Measurements from ENCODE around the gene C2orf72.

DNA sequence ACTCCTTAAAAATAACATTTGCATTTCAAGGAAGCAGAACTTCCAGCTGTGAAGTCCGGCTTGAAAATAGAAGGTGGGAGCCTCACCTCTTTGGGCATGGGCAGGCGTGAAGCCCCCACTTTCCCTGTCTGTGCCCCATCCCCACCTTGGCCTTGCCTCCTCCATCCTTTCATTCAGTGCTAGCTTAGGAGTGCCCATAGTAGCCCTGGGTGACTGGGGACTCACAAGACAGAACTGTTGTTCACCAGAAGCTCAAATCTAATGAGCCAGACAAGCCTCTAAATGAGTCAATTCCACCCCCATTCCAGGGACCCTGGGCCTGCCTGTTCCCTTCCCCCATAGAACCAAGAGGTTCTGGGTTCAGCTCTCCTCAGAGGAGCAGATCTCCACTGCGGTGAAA, 21.4 kb upstream of the C2orf72 start:
- TF ChIP-seq, protein P1, sequence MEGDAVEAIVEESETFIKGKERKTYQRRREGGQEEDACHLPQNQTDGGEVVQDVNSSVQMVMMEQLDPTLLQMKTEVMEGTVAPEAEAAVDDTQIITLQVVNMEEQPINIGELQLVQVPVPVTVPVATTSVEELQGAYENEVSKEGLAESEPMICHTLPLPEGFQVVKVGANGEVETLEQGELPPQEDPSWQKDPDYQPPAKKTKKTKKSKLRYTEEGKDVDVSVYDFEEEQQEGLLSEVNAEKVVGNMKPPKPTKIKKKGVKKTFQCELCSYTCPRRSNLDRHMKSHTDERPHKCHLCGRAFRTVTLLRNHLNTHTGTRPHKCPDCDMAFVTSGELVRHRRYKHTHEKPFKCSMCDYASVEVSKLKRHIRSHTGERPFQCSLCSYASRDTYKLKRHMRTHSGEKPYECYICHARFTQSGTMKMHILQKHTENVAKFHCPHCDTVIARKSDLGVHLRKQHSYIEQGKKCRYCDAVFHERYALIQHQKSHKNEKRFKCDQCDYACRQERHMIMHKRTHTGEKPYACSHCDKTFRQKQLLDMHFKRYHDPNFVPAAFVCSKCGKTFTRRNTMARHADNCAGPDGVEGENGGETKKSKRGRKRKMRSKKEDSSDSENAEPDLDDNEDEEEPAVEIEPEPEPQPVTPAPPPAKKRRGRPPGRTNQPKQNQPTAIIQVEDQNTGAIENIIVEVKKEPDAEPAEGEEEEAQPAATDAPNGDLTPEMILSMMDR (conservative IDR thresholded peaks at IDR 0.05), result no peak
- no peak for TF ChIP-seq EZH2 (IDR thresholded peaks at IDR 0.05; ENCODE audit: low read depth)

All from PC-9 (cell line).